ENCODE measurements around the gene GPR17. TPM values are rescaled to one million over a fixed set of nuclear protein-coding genes. Genes with fewer than 3 reads are reported as not detected.

GPR17 gene
- not detected for total RNA-seq

- DNase-seq (ENCODE audit: low spot score) (no peak), ATAC-seq (ENCODE audit: low FRiP score) (no peak)
- TF ChIP-seq CTCF (IDR thresholded peaks at IDR 0.05) = no peak
These were observed at the start of gene GPR17 for GRCh38 chr2:127645395-127646291. GPR17 (plus strand) TSS chr2:127646153; CDS start chr2:127650736, 4,583 bp downstream.

- TF ChIP-seq CTCF (IDR thresholded peaks at IDR 0.05) = no peak
- ATAC-seq (ENCODE audit: low FRiP score) = no peak
- no peak for DNase-seq (ENCODE audit: low spot score)
These were observed 49.5 kb upstream of the GPR17 start for GRCh38 chr2:127596311-127597045.

GRCh38 chr2:127597046-127597983 lies 48.6 kb upstream of the GPR17 start:
- no peak for TF ChIP-seq CTCF (IDR thresholded peaks at IDR 0.05)
- DNase-seq (ENCODE audit: low spot score) (no peak), ATAC-seq (ENCODE audit: low FRiP score) (no peak)

- no peak for DNase-seq (ENCODE audit: low spot score)
- ATAC-seq (ENCODE audit: low FRiP score) = no peak
- no peak for TF ChIP-seq CTCF (IDR thresholded peaks at IDR 0.05)
These were observed 48.0 kb upstream of the GPR17 start for GRCh38 chr2:127597984-127598380.

GRCh38 chr2:127598711-127599110 lies 47.2 kb upstream of the GPR17 start:
- TF ChIP-seq CTCF (IDR thresholded peaks at IDR 0.05) = no peak
- DNase-seq (ENCODE audit: low spot score) = no peak
- ATAC-seq (ENCODE audit: low FRiP score) = no peak

- no peak for ATAC-seq (ENCODE audit: low FRiP score)
- DNase-seq (ENCODE audit: low spot score) = no peak
- TF ChIP-seq CTCF (IDR thresholded peaks at IDR 0.05) = no peak
These were observed 46.7 kb upstream of the GPR17 start for GRCh38 chr2:127599211-127599610.

Measured in omental fat pad (tissue), 4 donors.